Natural killer cell treated with Interleukin-12 subunit alpha and Interleukin-12 subunit beta and Interleukin-15 and Interleukin-18, amount 100 ng/mL, for 72 hours (primary cell): ENCODE measurements around the gene P2RX3. TPM values are rescaled to one million over a fixed set of nuclear protein-coding genes. Genes with fewer than 3 reads are reported as not detected.
A peak's percentile ranks its signal among the peaks of the same experiment; 100 is the strongest.

Experiments
- ATAC-seq, 2 donors: fragments of 150-1000 bp; cut with Tn5 transposase in 1 of 2; sonication (Bioruptor Pico), chemical (Tn5 transposase) in 1 of 2; 2 replicates each; pipeline ENCODE4 v1.10.0; 2021
- DNase-seq: peaks from one replicate; pipeline ENCODE4 v3.0.0; 2022; ENCODE audit warnings: low spot score
- H3K27ac Mint-ChIP-seq, 2 donors: 1 replicate in 1 of 2; 2 replicates in 1 of 2; pipeline ENCODE4 v1.8.0; 2022; ENCODE audit warnings: mixed read lengths in 2 of 2, mild to moderate bottlenecking in 1 of 2, moderate library complexity in 1 of 2
- H3K27me3 Mint-ChIP-seq, 2 donors: 1 replicate in 1 of 2; 2 replicates in 1 of 2; pipeline ENCODE4 v1.8.0; 2022; ENCODE audit warnings: mixed read lengths in 2 of 2
- H3K36me3 Mint-ChIP-seq: one replicate; pipeline ENCODE4 v1.8.0; 2022; ENCODE audit warnings: mixed read lengths
- H3K4me1 Mint-ChIP-seq, 2 donors: 1 replicate in 1 of 2; 2 replicates in 1 of 2; pipeline ENCODE4 v1.8.0; 2022; ENCODE audit warnings: low read depth in 2 of 2, mixed read lengths in 2 of 2, mild to moderate bottlenecking in 1 of 2
- H3K4me3 Mint-ChIP-seq: one replicate; pipeline ENCODE4 v1.8.0; 2022; ENCODE audit warnings: mixed read lengths
- H3K9me3 Mint-ChIP-seq: 2 replicates; pipeline ENCODE4 v1.8.0; 2022; ENCODE audit warnings: mixed read lengths
- total RNA-seq, 2 donors: library from RNA; stranded (reverse); gene quantifications; one replicate each; pipeline ENCODE4 v1.2.3, GENCODE V29; 2022

P2RX3 gene
- total RNA-seq, 2 donors from 2014 or later = not detected

- H3K36me3 Mint-ChIP-seq = peaks cover 57% of the 10 kb centered on the region
- no peak overlapping the region for H3K4me3 Mint-ChIP-seq
- H3K27ac Mint-ChIP-seq = no peak overlapping the region
- ATAC-seq (no peak), DNase-seq (no peak)
- peaks cover 41 to 42% of the 10 kb centered on the region in 2 donors for H3K4me1 Mint-ChIP-seq
- H3K27me3 Mint-ChIP-seq = no peaks in the 10 kb centered on the region
- no peaks in the 10 kb centered on the region for H3K9me3 Mint-ChIP-seq
Observed at GRCh38 chr11:57419146-57419545, 81.0 kb downstream of the P2RX3 start.

GRCh38 chr11:57421066-57421465 lies 82.9 kb downstream of the P2RX3 start:
- peak overlapping the region; percentile 96 for H3K4me3 Mint-ChIP-seq
- H3K27me3 Mint-ChIP-seq = no peaks in the 10 kb centered on the region
- no peak for ATAC-seq
- peaks cover 47% of the 10 kb centered on the region for H3K36me3 Mint-ChIP-seq
- peak overlapping the region; percentile 90 to 94 for H3K27ac Mint-ChIP-seq
- H3K9me3 Mint-ChIP-seq = no peaks in the 10 kb centered on the region
- DNase-seq = no peak
- peaks cover 52% of the 10 kb centered on the region in 2 donors for H3K4me1 Mint-ChIP-seq

- DNase-seq (no peak), ATAC-seq (peak; percentile 22 to 24)
- peaks cover 41% of the 10 kb centered on the region for H3K36me3 Mint-ChIP-seq
- H3K27me3 Mint-ChIP-seq = no peaks in the 10 kb centered on the region
- peak overlapping the region; percentile 96 for H3K4me3 Mint-ChIP-seq
- peaks cover 57 to 58% of the 10 kb centered on the region in 2 donors for H3K4me1 Mint-ChIP-seq
- peak overlapping the region; percentile 90 to 94 for H3K27ac Mint-ChIP-seq
- no peaks in the 10 kb centered on the region for H3K9me3 Mint-ChIP-seq
Observed at GRCh38 chr11:57421805-57422204, 83.7 kb downstream of the P2RX3 start.

Other genes starting within 250 kb of the P2RX3 start
- gene LRRC55, start 156.4 kb upstream of the P2RX3 start, total RNA-seq = not detected
- gene APLNR, start 101.1 kb upstream of the P2RX3 start, total RNA-seq = not detected
- gene TNKS1BP1, start 13.4 kb upstream of the P2RX3 start, total RNA-seq = 1 to 10 TPM; 3.0 to 3.2 TPM
- gene SSRP1, start 2.5 kb upstream of the P2RX3 start, total RNA-seq = 100 to 1,000 TPM; 143 to 210 TPM
- not detected for gene PRG3, start 42.8 kb downstream of the P2RX3 start, total RNA-seq
- gene PRG2, start 52.3 kb downstream of the P2RX3 start, total RNA-seq = 1 to 10 TPM; 1.4 to 2.3 TPM
- 100 to 1,000 TPM in 1 of 2 donors, 10 to 100 TPM in 1; 86.9 to 308 TPM for gene SLC43A3, start 88.8 kb downstream of the P2RX3 start, total RNA-seq
- not detected for gene RTN4RL2, start 122.2 kb downstream of the P2RX3 start, total RNA-seq
- gene SLC43A1, start 177.3 kb downstream of the P2RX3 start, total RNA-seq = 10 to 100 TPM in 1 of 2 donors, 1 to 10 TPM in 1; 4.2 to 16.5 TPM
- gene TIMM10, start 192.4 kb downstream of the P2RX3 start, total RNA-seq = 100 to 1,000 TPM in 1 of 2 donors, 10 to 100 TPM in 1; 77.6 to 131 TPM
- gene SMTNL1, start 199.2 kb downstream of the P2RX3 start, total RNA-seq = not detected
- gene UBE2L6, start 229.3 kb downstream of the P2RX3 start, total RNA-seq = 100 to 1,000 TPM in 1 of 2 donors, 10 to 100 TPM in 1; 87.8 to 101 TPM